PC-9 (cell line): ENCODE measurements around the gene TRIM44. TPM values are rescaled to one million over a fixed set of nuclear protein-coding genes. Genes with fewer than 3 reads are reported as not detected.

Experiments used
- BruUV-seq: library from RNA; stranded (reverse); fragments of 400-500 nt; replicated peaks from 2 replicates; lab custom pipeline; 2021; lab: Mats Ljungman, UMichigan
- CTCF ChIA-PET: fragments of 300-600 bp; sonication (Branson Sonifier 250); formaldehyde crosslinking; loops from one replicate; lab custom pipeline; 2022; ENCODE audit warnings: antibody characterized with exemption; lab: Charles Lee
- POLR2A ChIA-PET: fragments of 300-600 bp; sonication (Branson Sonifier 250); formaldehyde crosslinking; loops from one replicate; lab custom pipeline; 2022; ENCODE audit warnings: antibody characterized with exemption; ENCODE audit not compliant: unreplicated experiment; lab: Charles Lee
- DNase-seq, 2 experiments: peaks; one replicate each; pipeline versions ENCODE4 v3.0.0 to v3.0.0-alpha.2; 2015 to 2022; ENCODE audit warnings: mixed read lengths in 1 of 2
- H2AFZ ChIP-seq: fragments of 200-600 bp; sonication (generic); 2 replicates; pipeline ENCODE4 v1.8.1; 2017; ENCODE audit warnings: antibody characterized with exemption
- H3F3A ChIP-seq: fragments of 200-600 bp; sonication (generic); 2 replicates; pipeline ENCODE4 v1.8.1; 2017; ENCODE audit warnings: antibody characterized with exemption, mild to moderate bottlenecking, low read depth; ENCODE audit not compliant: insufficient read depth
- H3K27ac ChIP-seq: fragments of 200-600 bp; sonication (generic); 2 replicates; pipeline ENCODE4 v1.6.1; 2016; ENCODE audit warnings: mixed run types
- H3K27me3 ChIP-seq: fragments of 200-600 bp; sonication (generic); 2 replicates; pipeline ENCODE4 v1.6.1; 2016; ENCODE audit warnings: low read depth, mixed run types; ENCODE audit not compliant: insufficient read depth
- H3K36me3 ChIP-seq: fragments of 200-600 bp; sonication (generic); 2 replicates; pipeline ENCODE4 v1.6.1; 2016; ENCODE audit warnings: low read depth, mixed run types
- H3K4me1 ChIP-seq: fragments of 200-600 bp; sonication (generic); replicated peaks from 2 replicates; pipeline ENCODE4 v1.6.1; 2016; ENCODE audit warnings: mixed run types; ENCODE audit not compliant: insufficient read depth
- H3K4me2 ChIP-seq: fragments of 200-600 bp; sonication (generic); 2 replicates; pipeline ENCODE4 v1.6.1; 2017; ENCODE audit warnings: mixed run types
- H3K4me3 ChIP-seq: fragments of 200-600 bp; sonication (generic); 2 replicates; pipeline ENCODE4 v1.6.1; 2016; ENCODE audit warnings: mixed run types
- H3K79me2 ChIP-seq: fragments of 200-600 bp; sonication (generic); 2 replicates; pipeline ENCODE4 v1.6.1; 2017; ENCODE audit warnings: low read depth, mixed run types
- H3K9me2 ChIP-seq: fragments of 200-600 bp; sonication (generic); 2 replicates; pipeline ENCODE4 v1.8.1; 2017; ENCODE audit warnings: mild to moderate bottlenecking; ENCODE audit not compliant: insufficient read depth
- H3K9me3 ChIP-seq: fragments of 200-600 bp; sonication (generic); 2 replicates; pipeline ENCODE4 v1.8.1; 2016; ENCODE audit warnings: low read depth; ENCODE audit not compliant: insufficient read depth
- H4K20me1 ChIP-seq: fragments of 200-600 bp; sonication (generic); 2 replicates; pipeline ENCODE4 v1.8.1; 2017; ENCODE audit not compliant: insufficient read depth
- CTCF ChIP-seq: fragments of 200-600 bp; sonication (generic); conservative IDR thresholded peaks from 2 replicates; pipeline ENCODE4 v1.6.1; 2017; ENCODE audit warnings: mixed run types, antibody characterized with exemption, mild to moderate bottlenecking, moderate library complexity
- EZH2 ChIP-seq: fragments of 200-600 bp; sonication (generic); IDR thresholded peaks from 2 replicates; pipeline ENCODE4 v1.8.0; 2017; ENCODE audit warnings: antibody characterized with exemption, low read depth
- intact Hi-C: fragments of 100-400 bp; cut with micrococcal nuclease; formaldehyde crosslinking; loops from one replicate; pipeline ENCODE4 v1.10.0; 2022; ENCODE audit not compliant: unreplicated experiment
- total RNA-seq: library from RNA; stranded (reverse); gene quantifications from 2 replicates; pipeline ENCODE4 v1.2.3, GENCODE V29; 2021

TRIM44 gene
- total RNA-seq, 1 experiment from 2014 or later, result 100 TPM

GRCh38 chr11:35804451-35805040 lies 142.0 kb downstream of the TRIM44 start:
- Histone ChIP-seq H3K4me2 (no peak overlapping the region), H3K36me3 (0 out of 2 replicates have a peak, but pooled peaks cover 3% of the 10 kb centered on the region), H3F3A (no peaks in the 10 kb centered on the region), H3K4me3 (no peak overlapping the region), H3K4me1 (0 out of 2 replicates have a peak, but pooled peaks cover 3% of the 10 kb centered on the region), H3K79me2 (peaks cover 34% of the 10 kb centered on the region), H3K9me2 (no peaks in the 10 kb centered on the region), H3K27me3 (no peaks in the 10 kb centered on the region), H3K27ac (no peak overlapping the region), H3K9me3 (no peaks in the 10 kb centered on the region), H2AFZ (no peak overlapping the region), H4K20me1 (peaks cover 3% of the 10 kb centered on the region; the same call in 1 of the 2 replicates)
- CTCF ChIA-PET, result interaction anchor here (2.1 kb wide), 1 partner anchor 17 kb away, joined by 7 read pairs; no protein-coding TSS in a partner anchor
- POLR2A ChIA-PET, result no interaction called here
- intact Hi-C loops, result no loop called here
- BruUV-seq, result no TSS peak
- no peak for TF ChIP-seq CTCF
- no peak for TF ChIP-seq EZH2
- no peak for DNase-seq

GRCh38 chr11:35809561-35809960 lies 147.0 kb downstream of the TRIM44 start:
- Histone ChIP-seq H3K4me2 (no peak overlapping the region), H3K9me2 (no peaks in the 10 kb centered on the region), H3K27ac (no peak overlapping the region), H3K4me3 (no peak overlapping the region), H3K79me2 (peaks cover 2% of the 10 kb centered on the region; the same call in 1 of the 2 replicates), H4K20me1 (peaks cover under 1% of the 10 kb centered on the region; the same call in 1 of the 2 replicates), H2AFZ (no peak overlapping the region), H3F3A (no peaks in the 10 kb centered on the region), H3K27me3 (no peaks in the 10 kb centered on the region), H3K4me1 (0 out of 2 replicates have a peak, but pooled peaks cover 5% of the 10 kb centered on the region), H3K9me3 (no peaks in the 10 kb centered on the region), H3K36me3 (0 out of 2 replicates have a peak, but pooled peaks cover 7% of the 10 kb centered on the region)
- no TSS peak for BruUV-seq
- intact Hi-C loops, result no loop called here
- no peak for DNase-seq
- POLR2A ChIA-PET, result interaction anchor here (0.8 kb wide), 1 partner anchor 361 kb away, joined by 8 read pairs; no protein-coding TSS in a partner anchor
- no peak for TF ChIP-seq CTCF
- no peak for TF ChIP-seq EZH2
- CTCF ChIA-PET, result interaction anchor here (0.7 kb wide), 1 partner anchor 13 kb away, joined by 3 read pairs; no protein-coding TSS in a partner anchor

- POLR2A ChIA-PET, result interaction anchor here (0.8 kb wide), 1 partner anchor 362 kb away, joined by 8 read pairs; no protein-coding TSS in a partner anchor
- DNase-seq, result no peak
- H3K9me3 ChIP-seq, result no peaks in the 10 kb centered on the region
- H3K27me3 ChIP-seq, result no peaks in the 10 kb centered on the region
- H3F3A ChIP-seq, result no peaks in the 10 kb centered on the region
- BruUV-seq, result no TSS peak
- no peaks in the 10 kb centered on the region for H3K9me2 ChIP-seq
- no peak overlapping the region for H2AFZ ChIP-seq
- 0 out of 2 replicates have a peak, but pooled peaks cover 4% of the 10 kb centered on the region for H3K4me1 ChIP-seq
- H3K27ac ChIP-seq, result no peak overlapping the region
- H3K36me3 ChIP-seq, result 0 out of 2 replicates have a peak, but pooled peaks cover 11% of the 10 kb centered on the region
- CTCF ChIA-PET, result interaction anchor here (0.7 kb wide), 1 partner anchor 12 kb away, joined by 3 read pairs; no protein-coding TSS in a partner anchor
- TF ChIP-seq CTCF (no peak), EZH2 (no peak)
- no peak overlapping the region for H3K4me2 ChIP-seq
- H3K79me2 ChIP-seq, result no peaks in the 10 kb centered on the region
- H4K20me1 ChIP-seq, result no peaks in the 10 kb centered on the region
- H3K4me3 ChIP-seq, result no peak overlapping the region
- intact Hi-C loops, result no loop called here
Measured at GRCh38 chr11:35810045-35810645, 147.6 kb downstream of the TRIM44 start.
